ENCODE results near the gene AKT1.

DNA sequence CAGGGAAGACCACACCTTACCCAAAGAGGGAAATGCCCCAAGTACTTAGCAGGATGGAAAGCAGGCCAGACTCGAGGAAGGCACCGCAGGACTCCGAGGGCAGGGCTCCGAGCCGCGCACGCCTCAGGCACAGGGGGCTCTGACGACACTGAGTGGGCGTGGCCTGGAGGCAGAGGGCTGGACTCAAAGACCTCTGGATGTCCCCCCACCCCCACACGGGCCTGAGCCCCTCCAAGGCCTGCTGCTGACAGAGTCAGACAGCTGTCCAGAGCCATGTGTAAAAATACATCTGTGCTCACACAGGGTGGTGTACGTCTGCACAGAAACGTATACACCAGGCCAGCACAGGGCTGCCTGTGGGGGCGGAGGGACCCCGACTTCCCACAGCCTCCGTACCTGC is 1.4 kb downstream of the AKT1 start:
- TF ChIP-seq, protein P1, sequence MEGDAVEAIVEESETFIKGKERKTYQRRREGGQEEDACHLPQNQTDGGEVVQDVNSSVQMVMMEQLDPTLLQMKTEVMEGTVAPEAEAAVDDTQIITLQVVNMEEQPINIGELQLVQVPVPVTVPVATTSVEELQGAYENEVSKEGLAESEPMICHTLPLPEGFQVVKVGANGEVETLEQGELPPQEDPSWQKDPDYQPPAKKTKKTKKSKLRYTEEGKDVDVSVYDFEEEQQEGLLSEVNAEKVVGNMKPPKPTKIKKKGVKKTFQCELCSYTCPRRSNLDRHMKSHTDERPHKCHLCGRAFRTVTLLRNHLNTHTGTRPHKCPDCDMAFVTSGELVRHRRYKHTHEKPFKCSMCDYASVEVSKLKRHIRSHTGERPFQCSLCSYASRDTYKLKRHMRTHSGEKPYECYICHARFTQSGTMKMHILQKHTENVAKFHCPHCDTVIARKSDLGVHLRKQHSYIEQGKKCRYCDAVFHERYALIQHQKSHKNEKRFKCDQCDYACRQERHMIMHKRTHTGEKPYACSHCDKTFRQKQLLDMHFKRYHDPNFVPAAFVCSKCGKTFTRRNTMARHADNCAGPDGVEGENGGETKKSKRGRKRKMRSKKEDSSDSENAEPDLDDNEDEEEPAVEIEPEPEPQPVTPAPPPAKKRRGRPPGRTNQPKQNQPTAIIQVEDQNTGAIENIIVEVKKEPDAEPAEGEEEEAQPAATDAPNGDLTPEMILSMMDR (IDR thresholded peaks at IDR 0.05), result no peak
- TF ChIP-seq POLR2AphosphoS5 (IDR thresholded peaks at IDR 0.05), result no peak
